IMR-90 (cell line): ENCODE data around the gene GTF2F2. TPM values are rescaled to one million over a fixed set of nuclear protein-coding genes. Genes with fewer than 3 reads are reported as not detected.
A peak's percentile ranks its signal among the peaks of the same experiment; 100 is the strongest.

Experiments used
- ATAC-seq: fragments of 200-7000 bp; cut with Tn5 transposase; 2 replicates; pipeline ENCODE4 v1.9.1; 2020; ENCODE audit warnings: low read depth, mild to moderate bottlenecking, moderate library complexity
- BruUV-seq: library from RNA; stranded (reverse); fragments of 400-500 nt; replicated peaks from 2 replicates; lab custom pipeline; 2021; lab: Mats Ljungman, UMichigan
- CTCF ChIA-PET: fragments of 300-600 bp; formaldehyde crosslinking; extraction: SDS; loops from one replicate; lab custom pipeline; 2021; ENCODE audit warnings: antibody characterized with exemption; lab: Yijun Ruan, JAX
- POLR2A ChIA-PET: fragments of 300-600 bp; sonication (Branson Sonifier 250); formaldehyde crosslinking; loops from one replicate; lab custom pipeline; 2022; ENCODE audit warnings: antibody characterized with exemption; ENCODE audit not compliant: unreplicated experiment; lab: Charles Lee
- DNase-seq: peaks from one replicate; pipeline ENCODE4 v3.0.0; 2013
- H2AFZ ChIP-seq: replicated peaks from 2 replicates; pipeline ENCODE3; 2013; ENCODE audit warnings: low read length, mild to moderate bottlenecking; ENCODE audit not compliant: poor library complexity
- H2AK5ac ChIP-seq: 2 replicates; pipeline ENCODE4 v1.6.1; 2013; ENCODE audit warnings: low read depth, low read length, inconsistent platforms
- H2AK9ac ChIP-seq: replicated peaks from 2 replicates; pipeline ENCODE3; 2013; ENCODE audit warnings: mild to moderate bottlenecking, low read depth, low read length, moderate library complexity; ENCODE audit not compliant: poor library complexity
- H2BK120ac ChIP-seq: 2 replicates; pipeline ENCODE4 v1.6.1; 2013; ENCODE audit warnings: low read depth, low read length, inconsistent platforms
- H2BK15ac ChIP-seq: 3 replicates; pipeline ENCODE4 v1.6.1; 2013; ENCODE audit warnings: low read depth, low read length, inconsistent platforms
- H2BK20ac ChIP-seq: 2 replicates; pipeline ENCODE4 v1.6.1; 2013; ENCODE audit warnings: low read depth, mild to moderate bottlenecking, inconsistent platforms, low read length, moderate library complexity
- H2BK5ac ChIP-seq: 2 replicates; pipeline ENCODE4 v1.6.1; 2013; ENCODE audit warnings: mild to moderate bottlenecking, low read depth, low read length, inconsistent platforms; ENCODE audit not compliant: poor library complexity, severe bottlenecking
- H3K14ac ChIP-seq: replicated peaks from 2 replicates; pipeline ENCODE4 v1.6.1; 2013; ENCODE audit warnings: low read depth, low read length, inconsistent platforms
- H3K18ac ChIP-seq: 2 replicates; pipeline ENCODE4 v1.6.1; 2013; ENCODE audit warnings: low read depth, low read length, control low read depth
- H3K23ac ChIP-seq: 2 replicates; pipeline ENCODE4 v1.6.1; 2013; ENCODE audit warnings: low read depth, low read length, inconsistent platforms
- H3K27ac ChIP-seq: 2 replicates; pipeline ENCODE4 v1.5.1; 2013; ENCODE audit warnings: mild to moderate bottlenecking, control low read depth, low read length; ENCODE audit not compliant: insufficient read depth
- H3K27me3 ChIP-seq: 2 replicates; pipeline ENCODE4 v1.6.1; 2013; ENCODE audit warnings: low read length; ENCODE audit not compliant: control insufficient read depth, insufficient read depth
- H3K36me3 ChIP-seq: 2 replicates; pipeline ENCODE4 v1.6.1; 2013; ENCODE audit warnings: low read length, mixed read lengths; ENCODE audit not compliant: control insufficient read depth, insufficient read depth
- H3K4ac ChIP-seq: 2 replicates; pipeline ENCODE4 v1.6.1; 2013; ENCODE audit warnings: low read depth, low read length, inconsistent platforms
- H3K4me1 ChIP-seq: 2 replicates; pipeline ENCODE4 v1.6.1; 2013; ENCODE audit warnings: low read length, mixed read lengths; ENCODE audit not compliant: control insufficient read depth, insufficient read depth
- H3K4me2 ChIP-seq: 2 replicates; pipeline ENCODE4 v1.6.1; 2013; ENCODE audit warnings: low read depth, mild to moderate bottlenecking, control low read depth, low read length, moderate library complexity
- H3K4me3 ChIP-seq: 2 replicates; pipeline ENCODE4 v1.5.1; 2013; ENCODE audit warnings: low read depth, mild to moderate bottlenecking, control low read depth, low read length, moderate library complexity; ENCODE audit not compliant: insufficient read depth
- H3K56ac ChIP-seq: 2 replicates; pipeline ENCODE4 v1.6.1; 2013; ENCODE audit warnings: low read length, inconsistent platforms; ENCODE audit not compliant: insufficient read depth; ENCODE audit errors: extremely low read depth
- H3K79me1 ChIP-seq, 2 experiments: 2 replicates each; pipeline ENCODE4 v1.6.1; 2013; ENCODE audit warnings: low read length in 2 of 2, inconsistent platforms in 1 of 2, low read depth in 1 of 2
- H3K9ac ChIP-seq: 2 replicates; pipeline ENCODE4 v1.6.1; 2013; ENCODE audit warnings: low read depth, low read length, control low read depth
- H3K9me1 ChIP-seq: 2 replicates; pipeline ENCODE4 v1.6.1; 2013; ENCODE audit warnings: low read length, inconsistent platforms; ENCODE audit not compliant: insufficient read depth
- H3K9me3 ChIP-seq: 2 replicates; pipeline ENCODE4 v1.6.1; 2013; ENCODE audit warnings: low read length; ENCODE audit not compliant: control insufficient read depth, insufficient read depth
- H4K20me1 ChIP-seq: 2 replicates; pipeline ENCODE4 v1.6.1; 2013; ENCODE audit warnings: low read length, inconsistent platforms; ENCODE audit not compliant: insufficient read depth
- H4K5ac ChIP-seq: 2 replicates; pipeline ENCODE4 v1.6.1; 2013; ENCODE audit warnings: mild to moderate bottlenecking, low read depth, low read length, control low read depth
- H4K8ac ChIP-seq, 2 experiments: 2 replicates each; pipeline ENCODE4 v1.6.1; 2013; ENCODE audit warnings: low read depth in 2 of 2, low read length in 2 of 2, control low read depth in 1 of 2, inconsistent platforms in 1 of 2
- H4K91ac ChIP-seq: 2 replicates; pipeline ENCODE4 v1.6.1; 2013; ENCODE audit warnings: low read depth, low read length, inconsistent platforms; ENCODE audit not compliant: insufficient read depth
- BHLHE40 ChIP-seq: fragments of 150-350 bp; IDR thresholded peaks from 2 replicates; pipeline ENCODE4 v1.6.1; 2016; ENCODE audit warnings: mild to moderate bottlenecking, low read depth, low read length
- CEBPB ChIP-seq: IDR thresholded peaks from 2 replicates; pipeline ENCODE4 v1.6.1; 2012; ENCODE audit warnings: low read depth, low read length, improper control_type of control experiment
- FOS ChIP-seq: fragments of 150-350 bp; IDR thresholded peaks from 2 replicates; pipeline ENCODE4 v1.6.1; 2016; ENCODE audit warnings: low read depth, low read length
- MAFK ChIP-seq: IDR thresholded peaks from 2 replicates; pipeline ENCODE4 v1.6.1; 2012; ENCODE audit warnings: low read depth, low read length, improper control_type of control experiment
- MAZ ChIP-seq: IDR thresholded peaks from 2 replicates; pipeline ENCODE4 v1.6.1; 2012; ENCODE audit warnings: low read depth, mild to moderate bottlenecking, low read length, improper control_type of control experiment, moderate library complexity, borderline replicate concordance
- NFE2L2 ChIP-seq: fragments of 150-350 bp; IDR thresholded peaks from 2 replicates; pipeline ENCODE4 v1.6.1; 2016; ENCODE audit warnings: low read depth, mild to moderate bottlenecking, low read length
- POLR2A ChIP-seq: IDR thresholded peaks from 2 replicates; pipeline ENCODE4 v1.6.1; 2012; ENCODE audit warnings: mild to moderate bottlenecking, low read depth, low read length
- RAD21 ChIP-seq: IDR thresholded peaks from 2 replicates; pipeline ENCODE4 v1.6.1; 2012; ENCODE audit warnings: low read length, improper control_type of control experiment
- RCOR1 ChIP-seq: IDR thresholded peaks from 2 replicates; pipeline ENCODE4 v1.6.1; 2012; ENCODE audit warnings: mild to moderate bottlenecking, low read length, improper control_type of control experiment; ENCODE audit not compliant: insufficient replicate concordance
- RFX5 ChIP-seq: IDR thresholded peaks from 2 replicates; pipeline ENCODE4 v1.8.0; 2012; ENCODE audit warnings: low read depth, mild to moderate bottlenecking, low read length, moderate library complexity
- SMC3 ChIP-seq: fragments of 150-350 bp; IDR thresholded peaks from 2 replicates; pipeline ENCODE4 v1.6.1; 2016; ENCODE audit warnings: low read depth, mild to moderate bottlenecking, antibody characterized with exemption, low read length, moderate library complexity
- dilution Hi-C: fragments of 300-500 bp; cut with HindIII; formaldehyde crosslinking; loops from one replicate; pipeline ENCODE4 v1.14.3; 2018; ENCODE audit warnings: low sequenced_read_pairs; ENCODE audit not compliant: unreplicated experiment
- in situ Hi-C: fragments of 300-500 bp; cut with MboI; formaldehyde crosslinking; loops from 3 replicates; pipeline ENCODE4 v1.14.3; 2019; ENCODE audit warnings: low sequenced_read_pairs, inconsistent platforms, mixed read lengths
- intact Hi-C: fragments of 100-400 bp; cut with micrococcal nuclease; formaldehyde crosslinking; loops from 2 replicates; pipeline ENCODE4 v1.10.0; 2022
- polyA plus RNA-seq, 3 experiments: library from polyadenylated mRNA; depleted of rRNA; stranded (reverse); fragments of >200 nt; gene quantifications; 2 replicates each; pipeline ENCODE4 v1.2.3, GENCODE V29; 2012; ENCODE audit warnings: low replicate concordance in 1 of 3
- total RNA-seq: library from RNA; depleted of rRNA; stranded (reverse); fragments of >200 nt; gene quantifications from 2 replicates; pipeline ENCODE4 v1.2.3, GENCODE V29; 2012
- TF ChIP-seq, protein P1 (sequence below): conservative IDR thresholded peaks from 2 replicates; pipeline ENCODE4 v1.5.1; 2012; ENCODE audit warnings: mild to moderate bottlenecking, low read depth, low read length, improper control_type of control experiment
- TF ChIP-seq, protein P2 (sequence below): fragments of 150-350 bp; IDR thresholded peaks from 2 replicates; pipeline ENCODE4 v1.6.1; 2017; ENCODE audit warnings: mild to moderate bottlenecking, antibody characterized with exemption, low read length, low read depth

Gene GTF2F2
- total and polyA plus RNA-seq, 2 of the 4 experiments (the other 2 are of a cell fraction): 16.5 to 21.0 TPM

DNA sequence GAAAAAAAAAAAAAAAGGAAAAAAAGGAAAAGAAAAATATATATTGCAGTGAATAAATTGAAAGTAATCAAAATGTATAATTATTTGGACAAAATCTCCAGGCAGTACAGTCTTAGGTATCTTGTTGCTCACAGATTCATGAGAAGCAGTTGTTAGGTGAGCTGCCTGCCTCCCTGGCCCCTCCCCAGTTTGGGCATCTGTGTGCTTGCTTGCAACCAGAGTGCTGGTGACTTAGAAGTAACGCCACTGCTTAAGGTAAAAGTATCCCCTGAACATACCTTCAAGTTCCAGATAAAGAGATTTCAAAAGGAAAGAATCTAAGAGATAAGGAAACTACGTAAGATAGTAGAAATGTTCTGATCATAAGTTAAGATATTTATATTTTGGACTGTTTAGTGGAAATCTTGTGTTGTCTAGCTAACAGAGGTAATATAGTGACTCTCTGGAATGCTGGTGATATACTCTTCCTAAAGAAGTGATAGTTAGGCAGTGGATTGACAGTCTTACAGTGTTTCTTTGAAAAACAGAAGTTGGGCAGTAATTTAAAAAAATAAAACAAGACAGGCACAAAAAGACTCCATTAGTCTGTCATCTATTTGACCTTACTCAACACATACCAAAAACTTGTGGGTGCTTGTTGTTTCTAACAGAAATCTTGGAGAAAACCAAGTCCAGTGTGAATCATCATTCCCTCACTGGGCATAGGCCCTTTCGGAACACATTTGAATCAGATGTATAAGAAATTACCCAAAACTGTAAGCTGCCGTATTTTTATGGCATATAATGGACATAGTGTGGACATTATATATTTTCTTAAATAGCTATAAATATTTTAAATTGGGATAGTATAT is 118.9 kb downstream of the GTF2F2 start (continued):
- no peak for TF ChIP-seq BHLHE40
- no peak for TF ChIP-seq CEBPB
- TF ChIP-seq MAFK: no peak

DNA sequence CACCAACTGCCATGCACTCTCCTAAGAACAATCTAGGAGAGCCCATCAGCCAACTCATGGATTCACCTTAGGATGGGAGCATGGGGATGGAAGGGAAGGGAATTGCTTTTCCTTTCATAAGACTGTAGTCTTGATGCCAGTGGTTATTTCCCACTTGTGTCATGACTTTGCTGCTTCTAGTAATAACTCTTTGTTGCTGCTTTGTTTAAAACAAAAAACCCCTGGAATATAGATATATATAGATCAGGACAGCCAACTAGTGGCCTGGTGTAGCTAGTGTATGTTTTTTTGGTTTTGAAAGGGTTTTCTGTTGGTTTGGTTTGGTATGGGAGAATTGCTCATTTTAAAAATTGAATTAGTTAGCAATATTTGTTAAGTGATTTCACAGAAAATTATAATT is 119.8 kb downstream of the GTF2F2 start:
- no peak overlapping the region for H3K14ac ChIP-seq
- no peak overlapping the region for H3K4me2 ChIP-seq
- H2AK9ac ChIP-seq: no peak overlapping the region
- H2BK5ac ChIP-seq: peak overlapping the region; percentile 56
- no peak overlapping the region for H3K27ac ChIP-seq
- H3K27me3 ChIP-seq: no peaks in the 10 kb centered on the region
- ChIA-PET POLR2A (no interaction called here), CTCF (interaction anchor here (0.6 to 1.3 kb wide), 5 partner anchors 9 to 201 kb away, joined by 3 to 7 read pairs (median 3); no protein-coding TSS in a partner anchor)
- dilution Hi-C loops (no loop called here), in situ Hi-C loops (no loop called here), intact Hi-C loops (loop anchor here (5.0 kb wide), 1 partner anchor 33 kb away; no protein-coding TSS in a partner anchor)
- no peak overlapping the region for H3K56ac ChIP-seq
- no peak overlapping the region for H3K4ac ChIP-seq
- H4K5ac ChIP-seq: peak overlapping the region; percentile 93; the same call in 1 of the 2 replicates
- H2BK20ac ChIP-seq: no peak overlapping the region
- peak overlapping the region; percentile 58; the same call in 1 of the 2 replicates for H4K91ac ChIP-seq
- peak overlapping the region; percentile 87; the same call in 1 of the 2 replicates for H2AK5ac ChIP-seq
- no peaks in the 10 kb centered on the region for H3K9me3 ChIP-seq
- H3K23ac ChIP-seq: no peak overlapping the region
- ATAC-seq (no peak), DNase-seq (peak; percentile 26)
- no TSS peak for BruUV-seq
- H3K79me1 ChIP-seq: peaks cover 18 to 57% of the 10 kb centered on the region in 2 experiments
- 0 out of 3 replicates have a peak overlapping the region, but pooled peaks have one; percentile 53 for H2BK15ac ChIP-seq
- peak overlapping the region; percentile 69; the same call in 1 of the 2 replicates for H3K18ac ChIP-seq
- no peak overlapping the region for H2AFZ ChIP-seq
- H3K36me3 ChIP-seq: no peaks in the 10 kb centered on the region
- no peaks in the 10 kb centered on the region; the same call in 1 of the 2 replicates for H4K20me1 ChIP-seq
- TF ChIP-seq RAD21 (no peak), MAFK (no peak), POLR2A (no peak), CEBPB (no peak), NFE2L2 (no peak), SMC3 (no peak), MAZ (no peak), FOS (no peak), BHLHE40 (no peak), RFX5 (no peak), RCOR1 (no peak)
- TF ChIP-seq, protein P1, sequence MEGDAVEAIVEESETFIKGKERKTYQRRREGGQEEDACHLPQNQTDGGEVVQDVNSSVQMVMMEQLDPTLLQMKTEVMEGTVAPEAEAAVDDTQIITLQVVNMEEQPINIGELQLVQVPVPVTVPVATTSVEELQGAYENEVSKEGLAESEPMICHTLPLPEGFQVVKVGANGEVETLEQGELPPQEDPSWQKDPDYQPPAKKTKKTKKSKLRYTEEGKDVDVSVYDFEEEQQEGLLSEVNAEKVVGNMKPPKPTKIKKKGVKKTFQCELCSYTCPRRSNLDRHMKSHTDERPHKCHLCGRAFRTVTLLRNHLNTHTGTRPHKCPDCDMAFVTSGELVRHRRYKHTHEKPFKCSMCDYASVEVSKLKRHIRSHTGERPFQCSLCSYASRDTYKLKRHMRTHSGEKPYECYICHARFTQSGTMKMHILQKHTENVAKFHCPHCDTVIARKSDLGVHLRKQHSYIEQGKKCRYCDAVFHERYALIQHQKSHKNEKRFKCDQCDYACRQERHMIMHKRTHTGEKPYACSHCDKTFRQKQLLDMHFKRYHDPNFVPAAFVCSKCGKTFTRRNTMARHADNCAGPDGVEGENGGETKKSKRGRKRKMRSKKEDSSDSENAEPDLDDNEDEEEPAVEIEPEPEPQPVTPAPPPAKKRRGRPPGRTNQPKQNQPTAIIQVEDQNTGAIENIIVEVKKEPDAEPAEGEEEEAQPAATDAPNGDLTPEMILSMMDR: no peak
- TF ChIP-seq, protein P2, sequence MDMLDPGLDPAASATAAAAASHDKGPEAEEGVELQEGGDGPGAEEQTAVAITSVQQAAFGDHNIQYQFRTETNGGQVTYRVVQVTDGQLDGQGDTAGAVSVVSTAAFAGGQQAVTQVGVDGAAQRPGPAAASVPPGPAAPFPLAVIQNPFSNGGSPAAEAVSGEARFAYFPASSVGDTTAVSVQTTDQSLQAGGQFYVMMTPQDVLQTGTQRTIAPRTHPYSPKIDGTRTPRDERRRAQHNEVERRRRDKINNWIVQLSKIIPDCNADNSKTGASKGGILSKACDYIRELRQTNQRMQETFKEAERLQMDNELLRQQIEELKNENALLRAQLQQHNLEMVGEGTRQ: no peak
- H3K4me1 ChIP-seq: peaks cover 3% of the 10 kb centered on the region; the same call in 1 of the 2 replicates
- H2BK120ac ChIP-seq: no peak overlapping the region; the same call in 1 of the 2 replicates
- H3K9me1 ChIP-seq: peaks cover 4% of the 10 kb centered on the region
- H3K4me3 ChIP-seq: no peak overlapping the region
- no peak overlapping the region for H4K8ac ChIP-seq
- no peak overlapping the region for H3K9ac ChIP-seq
